22Rv1 (cell line): ENCODE results near the gene SAMD11.

Experiments used
- H3K27ac ChIP-seq: fragments of 450-650 bp; 2 replicates; pipeline ENCODE4 v1.5.1; 2017
- CTCF ChIP-seq: fragments of 450-650 bp; IDR thresholded peaks from 2 replicates; pipeline ENCODE4 v1.5.1; 2017; ENCODE audit warnings: mild to moderate bottlenecking
- ZFX ChIP-seq: fragments of 450-650 bp; IDR thresholded peaks from 2 replicates; pipeline ENCODE4 v1.6.1; 2017; ENCODE audit warnings: antibody characterized with exemption, borderline replicate concordance

The SAMD11 gene

DNA sequence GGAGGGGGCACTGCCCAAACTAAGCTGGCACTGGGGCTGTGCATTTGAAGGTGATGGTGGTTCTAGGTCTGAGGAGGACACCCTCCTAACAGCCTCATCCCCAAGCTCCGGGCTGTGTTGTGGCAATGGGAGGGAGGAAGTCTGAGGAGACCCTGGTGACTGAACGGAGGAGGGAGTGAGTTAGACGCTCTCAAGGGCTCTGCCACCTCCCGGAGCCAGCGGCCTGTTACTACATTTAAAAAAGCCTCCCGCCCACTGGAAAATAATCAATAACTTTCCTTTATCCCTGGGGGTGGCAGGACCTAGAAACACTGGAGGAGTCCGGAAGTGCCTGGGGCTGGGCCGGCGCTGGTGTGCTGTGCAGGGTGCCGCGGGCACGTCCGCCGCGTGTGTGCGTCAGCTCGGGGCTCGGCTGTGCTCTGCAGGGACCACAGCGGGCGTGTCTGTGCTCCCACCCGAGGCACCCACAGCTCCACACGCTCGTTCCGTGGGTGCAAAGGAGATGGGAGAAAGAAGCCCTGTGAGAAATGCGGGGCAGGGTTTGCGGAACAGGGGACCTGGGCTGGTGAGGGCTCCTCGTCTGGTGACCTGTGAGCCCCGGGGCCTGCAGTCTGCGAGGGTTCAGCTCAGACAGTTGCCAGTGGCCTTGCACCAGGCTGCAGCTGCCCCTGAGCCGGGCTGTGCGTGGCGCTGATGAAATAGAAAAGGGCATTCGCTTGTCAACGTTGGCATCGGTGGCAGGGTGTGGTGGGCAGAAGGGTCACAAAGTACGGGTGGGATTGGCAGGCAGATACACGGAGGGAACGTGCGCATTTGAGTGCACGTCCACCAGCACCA, 5.3 kb downstream of the SAMD11 start:
- TF ChIP-seq CTCF (no peak), ZFX (no peak)
- 0 out of 2 replicates have a peak overlapping the region, but pooled peaks have one; percentile 5 for H3K27ac ChIP-seq

- H3K27ac ChIP-seq: peak overlapping the region; percentile 68
- TF ChIP-seq CTCF: no peak
- TF ChIP-seq ZFX: no peak
These were observed 6.2 kb downstream of the SAMD11 start for GRCh38 chr1:929712-930632.

DNA sequence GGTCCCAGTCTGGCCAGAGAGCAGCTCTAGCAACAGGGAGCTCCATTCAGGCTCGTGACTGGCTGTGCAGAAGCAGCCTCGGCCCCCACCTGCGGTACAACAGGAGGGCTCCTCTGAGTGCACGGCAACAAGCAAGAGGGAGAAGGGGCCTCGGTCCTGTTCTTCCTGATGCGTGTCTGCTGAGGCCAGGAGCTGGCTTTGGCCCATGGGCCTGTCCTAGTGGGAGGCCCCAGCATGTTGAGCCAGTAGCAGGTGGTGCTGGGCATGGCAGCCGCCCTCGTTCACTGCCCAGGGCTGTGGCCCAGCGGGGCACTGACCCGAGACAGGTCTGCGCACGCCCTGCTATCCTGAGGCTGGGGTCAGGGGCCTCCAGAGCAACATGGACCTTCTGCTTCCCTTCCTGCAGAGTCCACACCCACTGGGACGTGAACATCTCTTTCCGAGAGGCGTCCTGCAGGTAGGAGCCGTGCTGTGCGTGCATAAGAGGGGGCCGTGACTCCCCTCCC, 7.0 kb downstream of the SAMD11 start:
- peak overlapping the region; percentile 68 for H3K27ac ChIP-seq
- TF ChIP-seq ZFX: no peak
- no peak for TF ChIP-seq CTCF

GRCh38 chr1:931380-932172, 7.9 kb downstream of the SAMD11 start:
- H3K27ac ChIP-seq: peak overlapping the region; percentile 68
- TF ChIP-seq ZFX: no peak
- no peak for TF ChIP-seq CTCF

DNA sequence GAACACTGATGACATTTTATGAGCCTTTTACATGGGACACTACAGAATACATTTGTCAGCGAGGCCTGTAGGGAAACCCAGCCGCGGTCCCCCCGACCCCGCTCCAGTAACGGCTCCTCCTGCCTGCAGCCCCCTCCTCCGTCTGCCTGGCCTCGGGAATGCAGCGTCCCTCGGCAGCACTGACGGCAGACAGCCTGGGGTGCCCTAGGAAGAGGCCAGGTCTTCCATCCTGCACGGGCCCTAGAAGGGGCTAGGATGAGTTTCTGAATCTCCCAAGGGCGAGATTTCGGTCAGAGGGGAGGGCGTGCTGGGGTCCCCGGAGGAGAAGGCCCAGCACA, 8.4 kb downstream of the SAMD11 start:
- no peak for TF ChIP-seq ZFX
- TF ChIP-seq CTCF: no peak
- peak overlapping the region; percentile 68 for H3K27ac ChIP-seq

GRCh38 chr1:932776-933602, 9.3 kb downstream of the SAMD11 start:
- TF ChIP-seq ZFX (no peak), CTCF (no peak)
- peak overlapping the region; percentile 68 for H3K27ac ChIP-seq
